Activated gamma-delta T cell (primary cell): ENCODE data around the gene FOXP1.

Experiments used
- DNase-seq: peaks from one replicate; lab custom pipeline; 2025; lab: John Stamatoyannopoulos, UW

FOXP1 gene

DNA sequence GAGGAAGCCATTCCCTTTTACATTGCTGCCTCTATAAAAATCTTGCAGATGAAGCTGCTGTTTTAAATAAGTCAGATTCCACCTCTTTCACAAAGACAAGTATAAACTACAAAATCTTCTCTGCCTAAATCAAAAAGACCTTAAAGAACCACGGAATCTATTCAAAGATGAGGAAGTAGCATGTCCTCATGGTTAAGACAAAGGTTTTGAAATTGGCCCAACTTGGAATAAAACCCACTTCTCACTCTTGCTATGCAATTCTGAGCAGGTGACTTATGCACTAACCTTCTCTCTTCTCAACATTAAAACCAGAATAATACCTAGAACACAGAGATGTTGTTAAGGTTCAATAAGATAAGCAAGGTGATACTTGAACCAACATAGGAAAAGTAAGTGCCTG is 97.6 kb downstream of the FOXP1 start:
- no peak for DNase-seq

DNA sequence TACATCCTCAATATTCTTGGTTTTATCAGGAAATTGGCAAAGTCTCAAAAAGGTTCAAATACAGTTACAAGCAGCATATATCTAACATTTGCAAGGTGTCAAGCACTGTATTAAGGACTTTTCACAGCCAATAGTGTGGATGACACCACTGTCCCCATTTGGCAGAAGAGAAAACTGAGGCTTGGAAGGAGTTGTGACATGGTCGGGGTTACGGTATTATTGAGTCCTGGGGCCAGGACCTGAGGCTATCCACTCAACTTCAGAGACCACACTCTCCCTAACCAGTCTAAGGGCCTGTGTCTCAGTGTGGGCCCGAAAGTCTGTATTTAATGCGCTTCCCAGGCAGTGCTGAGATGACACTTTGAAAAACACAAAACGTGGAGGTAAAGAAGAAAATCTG is 99.1 kb downstream of the FOXP1 start:
- DNase-seq, result no peak

DNA sequence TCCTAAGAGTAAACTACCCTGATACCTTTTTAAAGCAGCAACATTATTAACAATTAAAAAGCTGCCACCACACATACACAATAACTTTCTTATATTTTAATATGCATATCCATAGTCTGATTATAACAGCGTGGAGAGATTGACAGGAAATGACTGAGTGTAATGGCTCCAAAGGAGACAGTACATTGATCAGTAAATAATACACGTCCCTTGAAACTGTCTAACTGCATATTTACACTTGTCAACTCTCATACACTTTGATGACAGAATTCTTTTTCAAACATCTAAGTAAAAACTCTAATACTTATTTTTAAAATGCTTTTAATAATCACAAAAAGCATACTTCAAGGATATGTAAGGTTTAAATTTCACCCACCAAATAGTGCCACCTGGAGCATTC is 99.5 kb downstream of the FOXP1 start:
- no peak for DNase-seq

DNA sequence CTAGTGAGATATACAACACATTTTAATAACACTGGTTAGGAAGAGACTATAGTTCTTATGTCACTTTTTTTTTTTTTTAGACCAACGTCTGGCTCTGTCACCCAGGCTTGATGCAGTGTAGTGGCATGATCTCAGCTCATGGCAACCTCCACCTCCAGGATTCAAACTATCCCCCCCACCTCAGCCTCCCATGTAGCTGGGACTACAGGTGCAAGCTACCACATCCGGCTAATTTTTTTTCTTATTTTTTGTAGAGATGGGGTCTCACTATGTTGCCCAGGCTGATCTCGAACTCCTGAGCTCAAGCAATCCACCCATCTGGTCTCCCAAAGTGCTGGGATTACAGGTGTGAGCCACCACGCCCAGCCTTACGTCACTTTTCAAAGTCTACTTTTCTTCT is 100.8 kb downstream of the FOXP1 start:
- no peak for DNase-seq

DNA sequence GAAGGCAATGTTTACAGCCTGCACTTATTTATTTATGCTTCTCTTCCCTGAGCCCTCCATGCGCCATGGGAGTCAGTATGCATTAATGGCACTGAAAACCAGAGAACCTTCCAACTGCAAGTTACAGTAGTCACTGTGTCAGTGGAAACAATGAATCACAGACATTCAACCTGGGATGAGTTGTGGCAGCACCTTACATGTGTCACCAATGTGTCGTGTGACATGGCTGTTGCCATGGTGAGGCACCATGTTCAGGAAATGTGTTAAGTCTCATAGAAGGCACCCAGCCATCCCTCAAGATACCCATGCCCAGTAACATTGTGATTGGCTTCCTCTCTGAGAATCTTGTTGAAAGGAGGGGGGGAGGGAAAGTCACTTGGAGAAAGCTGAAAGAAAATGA is 105.0 kb downstream of the FOXP1 start:
- DNase-seq, result no peak

DNA sequence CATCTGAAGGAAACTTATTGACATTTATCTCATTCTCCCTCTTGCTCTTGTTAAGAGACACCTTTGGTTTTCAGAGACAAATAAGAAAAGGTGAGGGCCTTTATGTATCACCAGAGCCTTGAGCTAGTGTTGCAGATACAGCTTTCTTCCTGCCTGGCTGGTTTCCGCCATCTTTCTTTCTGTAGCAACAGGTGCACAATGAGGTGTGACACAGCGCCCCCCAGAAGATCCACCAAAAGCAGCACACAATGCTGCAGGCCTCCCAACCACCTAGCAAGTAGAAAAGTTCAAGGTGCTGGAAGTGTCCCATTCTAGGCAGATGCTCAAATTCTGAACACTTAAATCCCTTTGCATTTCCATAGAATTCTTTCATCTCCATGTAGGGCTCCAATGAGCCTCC is 106.6 kb downstream of the FOXP1 start:
- no peak for DNase-seq

DNA sequence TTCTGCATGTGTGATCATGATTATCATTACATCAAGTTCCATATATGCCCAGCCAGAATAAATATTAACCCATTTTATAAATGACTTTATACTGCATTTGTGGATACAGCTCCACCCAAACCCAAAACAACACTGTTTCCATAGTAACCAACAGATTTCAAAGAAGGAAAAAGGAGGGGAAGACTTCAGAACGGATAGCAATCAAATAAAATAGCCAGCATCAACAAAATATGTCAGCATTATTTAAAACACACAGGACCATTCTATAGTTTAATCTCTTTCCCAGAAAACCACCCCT is 114.4 kb downstream of the FOXP1 start:
- DNase-seq, result no peak

DNA sequence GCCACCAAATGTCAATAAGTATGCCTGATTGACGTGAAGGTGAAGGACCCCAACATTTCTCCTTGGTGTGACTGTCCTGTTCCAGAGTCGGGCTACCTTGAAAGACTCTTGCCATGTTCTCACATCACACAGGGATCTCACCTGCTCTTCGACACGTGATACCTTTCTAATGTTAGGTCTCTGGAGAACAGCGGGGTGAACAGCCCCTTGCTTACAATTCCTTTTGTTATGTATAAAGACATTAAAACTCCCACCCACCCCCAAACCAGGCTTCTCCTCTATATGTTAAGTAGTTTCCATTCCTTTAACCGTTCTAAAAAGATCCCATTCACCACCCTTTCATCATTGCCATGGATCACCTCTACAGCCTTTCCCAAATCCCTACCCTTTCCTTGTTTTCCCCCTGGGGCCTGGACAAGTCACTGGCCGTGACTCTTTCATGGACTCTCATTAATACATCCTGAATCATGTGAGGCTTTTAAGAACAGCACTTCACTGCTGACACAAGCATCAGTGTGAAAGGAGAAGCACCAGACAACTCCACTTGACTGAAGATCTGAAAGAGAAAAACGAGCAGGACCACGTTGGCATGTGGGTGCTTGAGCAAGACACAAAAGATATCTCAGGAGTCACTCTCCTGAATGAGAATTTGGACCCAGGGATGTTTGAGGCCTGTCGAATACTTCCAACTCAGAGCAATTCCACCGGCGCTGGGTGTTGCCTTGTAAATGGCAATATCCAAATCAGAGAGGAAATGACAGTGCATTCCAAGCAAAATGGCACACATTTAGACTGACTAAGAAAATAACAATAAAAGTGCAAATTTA is 115.0 kb downstream of the FOXP1 start:
- no peak for DNase-seq

DNA sequence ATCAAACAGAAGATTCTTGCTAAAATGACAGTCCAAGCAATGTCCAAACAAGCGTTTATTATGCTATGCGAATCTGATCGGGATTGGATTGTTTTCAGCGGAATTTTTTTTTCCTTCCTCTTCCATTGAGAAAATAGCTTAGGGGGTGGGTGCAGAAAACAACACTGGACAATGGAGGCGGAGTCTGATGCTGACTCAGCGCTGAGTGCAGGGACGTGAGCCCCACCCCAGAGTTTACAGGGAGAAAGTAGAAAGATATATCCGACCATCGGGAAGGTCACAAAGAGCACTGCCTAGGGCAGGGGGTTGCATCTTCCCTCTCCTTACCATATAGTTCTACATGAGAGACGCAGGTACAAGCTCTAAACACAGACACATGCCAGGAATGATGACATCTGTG is 117.0 kb downstream of the FOXP1 start:
- no peak for DNase-seq

DNA sequence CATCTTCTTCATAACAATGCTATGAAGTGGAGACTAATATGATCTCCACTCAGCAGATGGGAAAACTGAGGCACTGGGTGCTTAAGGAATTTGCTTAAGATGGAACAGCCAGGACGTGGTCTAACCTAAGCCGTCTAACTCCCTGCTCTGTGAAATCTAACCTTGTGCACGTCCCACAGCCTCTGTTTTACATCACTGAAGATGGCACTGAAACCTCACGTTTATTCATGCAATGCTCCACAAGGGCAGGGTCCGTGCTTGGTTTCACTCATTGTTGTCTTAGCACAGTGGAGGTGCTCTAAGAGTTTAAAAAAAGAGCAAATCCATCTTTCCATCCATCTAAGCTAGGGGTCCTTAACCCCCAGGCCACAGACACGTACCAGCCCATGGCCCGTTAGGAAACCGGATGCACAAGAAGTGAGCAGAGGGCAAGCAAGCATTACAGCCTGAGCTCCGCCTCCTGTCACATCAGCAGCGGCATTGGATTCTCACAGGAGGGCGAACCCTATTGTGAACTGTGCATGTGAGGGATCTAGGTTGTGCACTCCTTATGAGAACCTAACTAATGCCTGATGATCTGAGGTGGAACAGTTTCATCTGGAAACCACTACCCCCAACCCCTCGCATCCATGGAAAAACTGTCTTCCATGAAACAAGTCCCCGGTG is 118.0 kb downstream of the FOXP1 start:
- DNase-seq, result no peak

DNA sequence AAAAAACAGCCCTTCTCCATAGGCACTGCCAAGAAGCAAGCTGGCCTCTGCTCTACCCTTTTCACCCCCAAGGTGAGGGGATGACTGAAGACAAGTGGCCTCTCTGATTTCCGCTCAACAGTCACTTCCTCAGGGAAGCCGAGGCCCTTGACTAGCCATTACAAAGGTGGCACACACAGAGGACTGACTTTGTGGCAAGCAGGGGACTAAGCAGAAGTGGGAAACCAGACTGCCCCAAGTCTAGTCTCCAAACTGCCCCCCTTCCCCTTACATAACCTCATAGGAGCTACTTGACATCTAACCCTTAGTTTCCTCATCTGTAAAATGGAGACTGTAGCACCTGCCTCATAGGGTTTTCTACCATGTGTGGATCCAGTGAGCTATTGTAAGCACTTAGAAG is 118.9 kb downstream of the FOXP1 start:
- no peak for DNase-seq

DNA sequence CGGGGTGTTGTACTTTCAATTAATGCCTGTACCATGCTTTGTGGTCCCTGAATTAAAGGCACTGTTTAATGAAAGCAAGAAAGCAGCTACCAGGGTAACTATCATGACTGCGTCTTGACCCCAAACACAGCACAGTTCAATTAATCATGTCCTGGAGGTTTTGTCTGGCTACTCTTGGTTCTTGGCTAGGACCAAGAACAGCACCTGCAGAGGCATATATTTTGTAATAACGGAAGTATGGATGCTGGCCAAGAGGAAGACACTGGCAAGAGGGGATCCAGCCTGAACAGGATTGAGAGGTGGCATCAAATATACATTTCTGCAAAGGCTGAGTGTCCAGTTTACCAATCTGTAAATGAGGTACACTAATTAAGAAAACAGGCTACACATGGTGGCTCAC is 119.9 kb downstream of the FOXP1 start:
- no peak for DNase-seq

DNA sequence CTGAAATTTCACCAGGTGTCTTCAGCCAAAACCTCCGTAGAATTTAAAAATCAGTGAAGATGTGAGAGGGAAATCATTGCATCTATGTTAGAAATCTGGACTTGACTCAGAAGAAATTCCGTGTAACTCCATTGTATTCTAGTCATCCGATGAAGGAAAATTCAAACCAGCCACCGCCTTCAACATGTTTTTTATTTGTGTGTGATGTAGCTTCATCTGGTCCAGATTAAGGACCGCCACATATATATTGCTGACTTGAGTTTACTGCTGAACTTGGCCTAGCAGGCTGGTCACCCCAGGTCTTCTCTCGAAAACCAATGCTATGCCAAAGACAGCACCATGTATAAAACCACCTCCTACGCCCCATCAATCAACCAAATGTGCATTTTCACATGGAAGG is 120.9 kb downstream of the FOXP1 start:
- no peak for DNase-seq

DNA sequence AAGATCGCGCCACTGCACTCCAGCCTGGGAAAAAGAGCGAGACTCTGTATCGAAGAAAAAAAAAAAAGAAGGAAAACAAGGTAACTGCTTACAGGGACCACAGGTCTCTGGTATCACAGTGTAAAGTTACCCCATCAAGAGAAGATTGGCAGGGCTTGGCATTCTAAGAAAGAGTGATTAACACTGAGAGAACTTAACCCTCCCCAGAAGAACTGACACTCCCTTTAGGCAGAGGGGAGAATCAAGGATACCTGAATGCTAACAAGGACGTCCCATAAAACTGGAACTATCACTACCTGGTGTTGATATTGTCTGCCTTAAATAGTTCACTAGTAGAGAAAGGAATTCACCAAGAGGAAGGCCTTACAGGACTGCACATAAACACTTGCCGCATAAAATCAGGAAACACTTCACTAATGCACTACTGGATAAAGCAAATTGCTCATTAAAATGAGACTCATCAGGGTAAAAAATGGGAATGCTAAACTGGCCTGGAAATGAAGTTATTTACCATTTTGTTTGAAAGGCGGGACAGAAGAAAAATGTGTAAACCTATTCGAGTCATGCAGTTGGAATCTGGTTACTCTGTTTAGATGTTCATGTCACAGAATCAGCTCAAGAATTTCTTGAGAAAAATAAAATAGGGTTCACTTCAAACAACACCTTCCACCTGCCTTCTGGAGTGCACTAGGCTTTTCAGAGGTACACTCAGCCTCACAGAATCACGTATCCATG is 121.6 kb downstream of the FOXP1 start:
- DNase-seq, result no peak

DNA sequence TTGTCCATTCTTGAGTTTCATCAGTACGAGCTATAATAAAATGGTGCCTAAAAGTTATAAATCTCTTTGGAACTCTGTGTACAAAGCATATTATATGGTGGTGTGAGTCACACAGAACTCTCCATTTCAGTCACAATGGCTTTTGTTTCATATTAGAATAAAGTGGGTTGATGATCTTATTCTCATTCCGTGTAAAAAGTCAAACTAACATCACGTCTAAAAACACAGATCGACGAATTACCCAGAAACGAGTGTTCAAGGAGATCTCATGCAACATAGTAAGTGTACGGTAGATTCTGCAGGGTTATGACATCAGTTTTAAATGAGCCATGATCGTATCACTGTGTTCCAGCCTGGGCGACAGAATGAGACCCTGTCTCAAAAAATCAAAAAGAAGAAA is 122.4 kb downstream of the FOXP1 start:
- no peak for DNase-seq

DNA sequence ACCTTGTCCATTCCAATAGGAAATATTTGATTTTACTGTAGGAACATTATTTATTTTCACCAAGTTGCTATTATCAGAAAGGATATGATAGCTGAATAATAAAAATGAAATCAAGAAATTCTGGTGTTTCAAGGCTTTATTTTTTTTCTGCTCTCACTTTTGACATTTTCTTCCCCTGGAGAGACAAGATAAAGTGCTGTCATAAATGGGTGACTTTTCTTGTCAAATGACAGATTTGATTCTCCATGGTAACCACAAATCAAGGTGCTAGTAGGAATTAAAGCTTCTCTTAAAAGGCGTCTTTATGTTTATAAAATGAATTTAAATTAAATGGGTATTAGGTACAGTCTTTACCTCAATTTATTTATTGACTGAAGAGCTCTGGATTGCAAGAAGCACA is 124.6 kb downstream of the FOXP1 start:
- no peak for DNase-seq

DNA sequence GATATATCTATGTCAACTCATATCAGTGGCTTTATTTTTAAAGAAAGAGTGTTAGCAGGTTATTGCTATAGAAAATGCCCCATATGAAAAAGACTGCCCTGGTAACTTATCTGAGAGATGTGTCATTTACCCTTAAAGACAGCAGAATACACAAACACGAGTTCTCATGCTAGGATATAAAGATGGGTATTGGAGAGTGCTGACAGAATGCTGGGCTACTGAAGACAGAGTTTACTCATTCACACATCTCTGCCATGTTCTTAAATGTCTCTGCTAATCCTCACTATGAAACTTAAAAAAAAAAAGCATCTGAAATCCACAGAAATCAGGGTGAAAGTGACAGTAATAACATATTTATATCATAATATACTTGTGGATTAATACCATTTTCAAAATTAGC is 126.7 kb downstream of the FOXP1 start:
- no peak for DNase-seq

DNA sequence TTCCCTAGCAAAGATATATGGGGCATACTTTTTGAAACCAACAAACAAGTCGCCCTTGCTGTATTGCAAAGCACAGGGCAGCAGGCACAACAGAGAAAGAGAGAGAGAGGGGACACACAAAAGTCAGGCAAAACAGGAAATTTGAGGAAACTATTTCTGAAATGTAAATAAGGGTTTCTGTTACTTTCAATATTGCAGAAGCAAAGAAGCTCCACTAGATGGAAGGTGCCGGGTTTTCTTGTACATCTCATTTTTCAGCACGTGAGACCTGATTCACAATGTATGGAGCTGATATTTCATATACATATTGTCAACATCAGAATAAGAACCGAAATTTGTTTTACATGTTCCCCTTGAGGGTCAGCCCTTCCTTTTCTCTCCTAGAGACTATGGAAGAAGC is 127.4 kb downstream of the FOXP1 start:
- DNase-seq, result no peak

DNA sequence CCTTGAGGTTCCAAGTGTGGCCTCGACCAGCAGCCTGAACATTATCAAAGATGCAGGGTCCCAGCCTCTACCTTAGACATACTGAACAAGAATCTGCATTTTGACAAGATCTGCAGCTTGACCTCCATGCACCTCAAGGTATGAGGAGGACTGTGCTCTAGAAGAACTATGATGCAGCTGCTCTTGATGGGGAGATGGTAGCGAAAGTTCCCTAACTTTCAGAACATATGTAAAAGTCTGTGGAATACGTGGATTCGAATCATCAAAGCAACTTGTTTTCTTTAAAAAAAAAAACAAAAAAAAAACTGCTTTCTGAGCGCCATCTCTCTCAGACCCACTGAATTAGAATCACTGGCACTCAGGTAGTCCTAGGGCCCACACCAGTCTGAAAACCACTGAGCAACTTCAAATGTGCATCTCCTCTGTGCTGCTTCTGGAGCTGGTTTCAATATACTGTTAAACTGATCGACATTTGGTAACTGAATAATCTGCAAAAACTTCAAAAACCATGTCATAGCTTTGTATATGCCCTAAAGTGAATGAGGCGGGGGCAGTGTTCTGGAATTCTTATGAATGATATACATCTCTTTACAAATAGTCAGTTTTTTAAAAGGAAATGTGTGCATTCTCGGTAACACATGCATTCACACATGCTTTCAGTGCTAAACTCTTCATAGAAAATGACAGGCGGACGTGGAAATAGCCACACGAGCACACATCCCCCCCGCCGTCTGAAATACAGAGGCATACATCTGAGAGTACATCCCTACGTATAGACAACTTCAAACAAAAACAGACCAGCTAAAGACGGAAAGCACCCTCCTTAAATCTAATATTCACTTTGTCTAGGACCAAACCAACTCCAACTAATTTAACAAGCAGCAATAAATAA is 128.8 kb downstream of the FOXP1 start:
- DNase-seq, result no peak

DNA sequence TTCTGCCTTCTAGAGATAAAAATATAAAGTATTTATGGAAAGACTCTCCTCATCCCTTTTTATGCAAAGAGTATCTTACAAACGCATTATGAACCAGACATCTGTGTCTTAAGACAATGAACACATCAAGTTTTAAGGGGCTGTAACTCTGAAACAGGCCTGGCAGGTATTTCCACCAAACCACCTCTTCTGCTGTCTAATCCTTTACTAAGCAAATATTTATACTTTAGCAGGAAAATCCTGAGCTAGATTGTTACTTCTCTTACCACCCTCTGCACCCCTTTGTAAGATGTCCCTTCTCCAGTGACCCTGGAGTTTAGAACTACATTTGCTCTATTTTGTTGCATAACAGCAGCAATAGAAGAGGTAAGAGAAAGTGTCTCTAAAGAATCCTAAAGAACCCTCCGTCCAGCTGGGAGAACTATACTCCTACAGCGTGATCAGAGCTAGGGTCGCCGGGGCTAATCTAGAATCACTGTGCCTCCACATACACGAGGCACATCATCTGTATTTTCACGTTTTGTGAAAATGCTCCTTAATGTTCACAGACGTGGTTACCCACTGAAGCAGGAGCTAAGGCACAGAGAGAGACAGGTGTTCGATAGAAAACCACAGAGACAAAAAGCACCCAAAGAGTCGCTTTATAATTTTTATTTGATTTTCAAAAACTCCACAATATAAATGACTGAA is 129.6 kb downstream of the FOXP1 start:
- DNase-seq, result no peak

DNA sequence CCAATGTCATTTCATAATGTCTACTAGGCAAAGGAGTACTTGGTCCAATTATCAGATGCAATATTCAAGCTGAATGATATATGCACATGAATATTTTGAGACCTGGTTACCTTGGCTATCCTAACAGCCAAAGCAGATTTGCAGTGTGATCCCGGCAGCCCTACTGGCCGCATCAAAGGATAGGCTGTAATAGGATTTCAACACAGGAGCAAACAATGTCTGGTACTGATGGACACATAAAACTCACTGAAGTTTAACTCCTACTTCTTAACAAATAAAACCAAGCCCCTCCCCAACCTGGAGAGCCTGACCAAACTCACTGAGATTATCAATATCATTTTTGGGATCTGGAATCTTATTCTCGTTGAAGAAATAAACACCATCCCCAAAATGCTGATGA is 130.2 kb downstream of the FOXP1 start:
- no peak for DNase-seq

DNA sequence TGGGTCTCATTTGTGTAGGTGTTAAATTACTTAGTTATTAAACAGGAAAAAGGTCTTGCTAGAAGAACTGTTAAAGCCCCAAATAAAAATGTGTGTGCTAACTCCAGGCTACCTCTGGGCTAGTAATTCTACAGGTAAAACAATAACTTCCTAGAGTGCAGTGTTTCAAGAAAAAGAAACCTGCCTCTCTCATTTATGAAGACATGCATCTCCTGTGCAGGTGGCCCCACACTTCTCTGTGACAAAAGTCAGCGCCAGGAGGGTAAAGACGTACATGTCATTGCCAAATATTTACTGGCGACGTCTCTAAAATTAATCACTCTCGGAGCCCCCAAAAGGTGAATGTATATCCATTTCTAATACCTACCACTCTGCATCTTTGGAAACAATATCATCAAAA is 131.7 kb downstream of the FOXP1 start:
- DNase-seq, result no peak
